ENCODE measurements around the gene SKAP1.

SKAP1 gene

DNA sequence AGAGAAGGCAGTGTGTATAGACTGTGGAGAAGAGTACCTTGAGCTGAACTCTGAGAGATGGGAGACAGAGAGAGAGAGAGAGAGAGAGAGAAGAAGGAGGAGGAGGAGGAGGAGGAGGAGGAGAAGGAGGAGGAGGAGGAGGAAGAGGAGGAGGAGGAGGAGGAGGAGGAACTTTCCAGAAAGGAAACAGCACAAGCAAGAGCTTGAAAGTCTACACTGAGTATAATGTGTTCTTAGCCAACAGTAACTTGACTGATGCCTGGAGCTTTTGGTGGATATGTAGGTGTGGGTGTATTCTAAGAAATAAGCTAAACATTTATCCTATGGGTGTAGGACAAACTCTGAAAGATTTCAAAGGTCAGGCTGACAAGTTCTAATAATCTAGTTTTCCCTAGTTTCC lies 206.1 kb downstream of the SKAP1 start:
- Histone ChIP-seq H3K9me2 (replicated peaks; ENCODE audit: low read depth, low read length) (no peaks in the 10 kb centered on the region), H3K9me3 (ENCODE audit: insufficient read depth, low read depth, low read length) (no peaks in the 10 kb centered on the region), H3K4me3 (ENCODE audit: low read length, poor library complexity, severe bottlenecking) (no peak overlapping the region), H3K4me2 (ENCODE audit: low read depth, low read length, poor library complexity, severe bottlenecking) (no peak overlapping the region), H4K20me1 (ENCODE audit: insufficient read depth, low read length, poor library complexity, severe bottlenecking) (no peaks in the 10 kb centered on the region), H3K27me3 (ENCODE audit: insufficient read depth, low read length, poor library complexity, severe bottlenecking) (no peaks in the 10 kb centered on the region), H2AFZ (ENCODE audit: low read length) (no peak overlapping the region), H3K36me3 (ENCODE audit: insufficient read depth, low read length) (no peaks in the 10 kb centered on the region), H3K79me2 (ENCODE audit: insufficient read depth, low read length) (no peaks in the 10 kb centered on the region), H3K4me1 (ENCODE audit: insufficient read depth, low read length, poor library complexity, severe bottlenecking) (peaks cover 15% of the 10 kb centered on the region), H3K9ac (ENCODE audit: low read depth, low read length, poor library complexity, severe bottlenecking) (no peak overlapping the region), H3F3A (ENCODE audit: low read depth) (no peaks in the 10 kb centered on the region)
- TF ChIP-seq EZH2phosphoT487 (IDR thresholded peaks at IDR 0.05; ENCODE audit: borderline replicate concordance): no peak
- TF ChIP-seq, protein P1, sequence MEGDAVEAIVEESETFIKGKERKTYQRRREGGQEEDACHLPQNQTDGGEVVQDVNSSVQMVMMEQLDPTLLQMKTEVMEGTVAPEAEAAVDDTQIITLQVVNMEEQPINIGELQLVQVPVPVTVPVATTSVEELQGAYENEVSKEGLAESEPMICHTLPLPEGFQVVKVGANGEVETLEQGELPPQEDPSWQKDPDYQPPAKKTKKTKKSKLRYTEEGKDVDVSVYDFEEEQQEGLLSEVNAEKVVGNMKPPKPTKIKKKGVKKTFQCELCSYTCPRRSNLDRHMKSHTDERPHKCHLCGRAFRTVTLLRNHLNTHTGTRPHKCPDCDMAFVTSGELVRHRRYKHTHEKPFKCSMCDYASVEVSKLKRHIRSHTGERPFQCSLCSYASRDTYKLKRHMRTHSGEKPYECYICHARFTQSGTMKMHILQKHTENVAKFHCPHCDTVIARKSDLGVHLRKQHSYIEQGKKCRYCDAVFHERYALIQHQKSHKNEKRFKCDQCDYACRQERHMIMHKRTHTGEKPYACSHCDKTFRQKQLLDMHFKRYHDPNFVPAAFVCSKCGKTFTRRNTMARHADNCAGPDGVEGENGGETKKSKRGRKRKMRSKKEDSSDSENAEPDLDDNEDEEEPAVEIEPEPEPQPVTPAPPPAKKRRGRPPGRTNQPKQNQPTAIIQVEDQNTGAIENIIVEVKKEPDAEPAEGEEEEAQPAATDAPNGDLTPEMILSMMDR (conservative IDR thresholded peaks at IDR 0.05; ENCODE audit: low read length): no peak

DNA sequence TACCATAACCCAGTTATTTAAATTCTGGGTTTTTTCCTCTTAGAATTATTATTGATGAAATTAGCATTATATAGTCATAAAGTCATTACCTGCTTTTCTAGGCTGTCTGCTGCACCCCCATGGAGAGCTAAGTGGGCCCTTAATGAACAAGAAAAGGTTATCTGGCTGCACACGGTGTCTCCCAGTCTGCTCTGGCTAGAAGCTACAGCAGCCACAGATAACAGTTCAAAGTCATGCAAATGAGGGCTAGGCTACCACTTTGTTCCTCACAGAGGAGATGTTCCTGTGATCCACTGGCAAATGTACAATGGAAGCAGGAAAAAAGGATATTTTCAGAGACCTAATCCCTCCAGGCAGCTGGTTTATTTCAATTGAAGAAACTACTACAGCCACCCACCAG lies 210.4 kb downstream of the SKAP1 start:
- H3K4me3 ChIP-seq (ENCODE audit: low read length, poor library complexity, severe bottlenecking): no peak overlapping the region
- H4K20me1 ChIP-seq (ENCODE audit: insufficient read depth, low read length, poor library complexity, severe bottlenecking): no peaks in the 10 kb centered on the region
- H3K79me2 ChIP-seq (ENCODE audit: insufficient read depth, low read length): no peaks in the 10 kb centered on the region
- no peaks in the 10 kb centered on the region for H3K36me3 ChIP-seq (ENCODE audit: insufficient read depth, low read length)
- peak overlapping the region; percentile 36; the same call in 1 of the 2 replicates for H2AFZ ChIP-seq (ENCODE audit: low read length)
- H3F3A ChIP-seq (ENCODE audit: low read depth): no peaks in the 10 kb centered on the region
- no peaks in the 10 kb centered on the region for H3K9me2 ChIP-seq (replicated peaks; ENCODE audit: low read depth, low read length)
- H3K4me2 ChIP-seq (ENCODE audit: low read depth, low read length, poor library complexity, severe bottlenecking): no peak overlapping the region
- peaks cover 15% of the 10 kb centered on the region for H3K4me1 ChIP-seq (ENCODE audit: insufficient read depth, low read length, poor library complexity, severe bottlenecking)
- H3K27me3 ChIP-seq (ENCODE audit: insufficient read depth, low read length, poor library complexity, severe bottlenecking): no peaks in the 10 kb centered on the region
- H3K9me3 ChIP-seq (ENCODE audit: insufficient read depth, low read depth, low read length): no peaks in the 10 kb centered on the region
- no peak overlapping the region for H3K9ac ChIP-seq (ENCODE audit: low read depth, low read length, poor library complexity, severe bottlenecking)
- TF ChIP-seq, protein P1 (conservative IDR thresholded peaks at IDR 0.05; ENCODE audit: low read length): no peak
- no peak for TF ChIP-seq EZH2phosphoT487 (IDR thresholded peaks at IDR 0.05; ENCODE audit: borderline replicate concordance)

DNA sequence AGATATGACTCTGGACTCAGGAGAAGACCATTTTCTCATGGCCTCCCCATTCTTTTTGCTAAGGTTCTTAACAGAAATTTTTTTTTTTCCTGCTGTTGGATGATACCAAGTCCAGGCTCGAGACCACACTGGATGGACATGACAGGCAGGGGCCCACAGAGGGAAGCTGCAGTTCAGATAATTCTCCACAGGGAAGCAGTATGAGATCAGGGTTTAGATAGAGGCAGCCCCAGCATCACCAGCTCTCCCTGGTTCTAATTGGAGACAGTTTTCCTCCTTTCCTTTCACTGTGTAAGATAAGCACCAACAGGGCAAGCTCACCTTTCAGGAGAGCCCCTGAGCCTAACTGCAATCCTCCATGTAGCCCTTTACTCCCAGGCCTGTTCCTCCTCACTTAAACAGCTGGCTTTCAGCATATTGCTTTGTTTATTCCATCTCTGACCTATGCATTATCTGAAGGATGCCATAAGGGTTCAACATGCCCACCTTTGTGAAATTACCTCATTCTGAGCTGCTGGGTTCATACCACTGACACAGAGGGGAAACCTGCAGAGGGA lies 214.4 kb downstream of the SKAP1 start:
- TF ChIP-seq, protein P1 (conservative IDR thresholded peaks at IDR 0.05; ENCODE audit: low read length): peak; percentile 94
- TF ChIP-seq EZH2phosphoT487 (IDR thresholded peaks at IDR 0.05; ENCODE audit: borderline replicate concordance): no peak
- H4K20me1 ChIP-seq (ENCODE audit: insufficient read depth, low read length, poor library complexity, severe bottlenecking): no peaks in the 10 kb centered on the region
- no peaks in the 10 kb centered on the region for H3K36me3 ChIP-seq (ENCODE audit: insufficient read depth, low read length)
- H3F3A ChIP-seq (ENCODE audit: low read depth): no peaks in the 10 kb centered on the region
- H3K27me3 ChIP-seq (ENCODE audit: insufficient read depth, low read length, poor library complexity, severe bottlenecking): no peaks in the 10 kb centered on the region
- H3K9me3 ChIP-seq (ENCODE audit: insufficient read depth, low read depth, low read length): no peaks in the 10 kb centered on the region
- H3K4me2 ChIP-seq (ENCODE audit: low read depth, low read length, poor library complexity, severe bottlenecking): no peak overlapping the region
- H3K9ac ChIP-seq (ENCODE audit: low read depth, low read length, poor library complexity, severe bottlenecking): no peak overlapping the region
- no peaks in the 10 kb centered on the region for H3K79me2 ChIP-seq (ENCODE audit: insufficient read depth, low read length)
- H2AFZ ChIP-seq (ENCODE audit: low read length): no peak overlapping the region; the same call in 1 of the 2 replicates
- H3K9me2 ChIP-seq (replicated peaks; ENCODE audit: low read depth, low read length): no peaks in the 10 kb centered on the region
- H3K4me3 ChIP-seq (ENCODE audit: low read length, poor library complexity, severe bottlenecking): no peak overlapping the region
- H3K4me1 ChIP-seq (ENCODE audit: insufficient read depth, low read length, poor library complexity, severe bottlenecking): peaks cover 6% of the 10 kb centered on the region
